Measurements from ENCODE around the gene PABPN1L.

Gene PABPN1L

GRCh38 chr16:88867581-88868246 lies 1.3 kb upstream of the PABPN1L start:
- DNase-seq: no peak

- no peak for DNase-seq
Measured at GRCh38 chr16:88865742-88866141, 718 bp downstream of the PABPN1L start.

- no peak for DNase-seq
Measured at GRCh38 chr16:88865310-88865709, 1.1 kb downstream of the PABPN1L start.

- no peak for DNase-seq
Measured at GRCh38 chr16:88864521-88864920, 1.9 kb downstream of the PABPN1L start.

GRCh38 chr16:88864099-88864498 lies 2.4 kb downstream of the PABPN1L start:
- no peak for DNase-seq

GRCh38 chr16:88863426-88863825 lies 3.0 kb downstream of the PABPN1L start:
- no peak for DNase-seq

- no peak for DNase-seq
Measured at GRCh38 chr16:88862968-88863367, 3.5 kb downstream of the PABPN1L start.

GRCh38 chr16:88861359-88861758 lies 5.1 kb downstream of the PABPN1L start:
- DNase-seq: no peak

GRCh38 chr16:88859381-88860091 lies 6.9 kb downstream of the PABPN1L start:
- DNase-seq: no peak

GRCh38 chr16:88857728-88858339 lies 8.6 kb downstream of the PABPN1L start:
- DNase-seq: peak; percentile 81

DNA sequence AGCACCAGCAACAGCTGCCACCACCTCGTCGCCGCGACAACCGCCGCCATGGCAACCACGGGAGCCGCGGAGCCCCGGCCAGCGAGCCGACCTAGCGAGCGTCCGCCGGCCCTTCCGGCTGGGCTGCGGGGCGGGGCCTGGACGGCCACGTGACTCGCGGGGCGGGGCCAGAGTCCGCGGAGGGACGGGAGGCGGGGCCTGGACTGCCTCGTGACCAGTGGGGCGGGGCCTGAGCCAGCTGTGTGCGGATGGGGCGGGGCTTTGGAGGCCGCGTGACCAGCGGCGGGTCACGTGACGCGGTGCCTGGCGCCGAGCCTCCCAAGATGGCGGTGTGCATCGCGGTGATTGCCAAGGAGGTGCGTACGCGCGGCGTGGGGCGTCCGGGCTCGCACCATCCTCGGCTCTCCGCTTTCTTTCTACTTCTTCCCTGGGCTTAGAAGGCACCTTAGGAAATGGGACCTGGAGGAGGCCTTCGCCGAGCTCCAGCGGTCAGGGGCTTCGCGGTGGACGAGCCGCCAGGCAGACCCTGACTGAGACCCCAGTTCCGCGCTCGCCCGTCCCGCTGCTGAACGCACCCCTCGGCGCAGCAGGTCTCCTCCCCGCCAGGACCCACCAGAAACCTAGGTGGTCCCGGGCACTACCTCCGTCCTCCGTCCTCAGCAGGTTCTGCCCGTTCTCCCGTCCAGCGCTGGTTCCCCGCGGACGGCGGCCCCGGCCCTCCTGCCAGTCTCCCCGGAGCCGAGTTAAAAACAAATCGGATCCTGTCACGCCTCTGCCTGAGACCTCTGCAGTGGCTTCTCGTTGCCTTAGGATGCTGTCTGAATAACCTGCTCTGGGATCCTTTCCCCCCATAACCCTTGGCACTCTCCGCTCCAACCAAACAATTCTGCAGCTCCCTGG lies 9.4 kb downstream of the PABPN1L start, which contains the start of the genes GALNS and TRAPPC2L:
Gene GALNS, minus strand, starts transcription at position 120 of the 900 bp plus-strand sequence. Its CDS starts 70 bp downstream, at position 50.
Gene TRAPPC2L, plus strand, starts transcription at position 300 of the 900 bp plus-strand sequence. Its CDS starts 24 bp downstream, at position 324.
- peak; percentile 86 for DNase-seq

DNA sequence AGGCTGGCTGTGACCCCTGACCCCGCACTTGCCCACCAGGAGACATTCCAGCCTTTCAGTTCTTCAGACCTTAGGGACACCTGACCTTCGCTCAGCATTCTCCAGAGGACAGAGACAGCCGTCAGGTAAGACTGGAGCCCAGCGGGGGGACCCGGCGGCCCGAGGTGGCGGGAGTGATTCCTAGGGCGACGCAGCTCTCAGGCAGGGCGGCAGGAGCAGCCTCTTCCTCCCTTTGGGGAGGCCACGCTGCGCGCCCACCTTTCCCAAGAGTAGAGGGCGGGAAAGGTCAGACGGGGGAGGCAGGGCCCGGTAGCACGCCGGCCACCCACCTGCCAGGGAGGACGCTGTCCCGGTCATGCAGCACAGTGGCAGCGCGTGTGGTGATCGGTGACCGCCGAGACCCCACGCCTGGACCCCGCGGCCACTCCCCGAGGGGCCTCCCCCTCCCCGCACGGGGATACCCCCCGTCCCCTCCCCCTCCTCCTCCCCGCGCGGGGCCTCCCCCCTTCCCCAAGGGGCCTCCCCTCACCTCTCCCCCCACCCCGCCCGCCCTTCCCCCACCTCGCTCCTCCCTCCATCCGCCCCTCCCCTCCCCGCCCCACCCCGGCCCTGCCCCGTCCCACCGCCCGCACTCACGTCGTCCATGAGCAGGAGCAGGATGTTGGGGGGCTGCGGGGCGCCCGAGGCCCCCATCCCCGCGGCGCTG lies 10.2 kb downstream of the PABPN1L start:
- DNase-seq: no peak

DNA sequence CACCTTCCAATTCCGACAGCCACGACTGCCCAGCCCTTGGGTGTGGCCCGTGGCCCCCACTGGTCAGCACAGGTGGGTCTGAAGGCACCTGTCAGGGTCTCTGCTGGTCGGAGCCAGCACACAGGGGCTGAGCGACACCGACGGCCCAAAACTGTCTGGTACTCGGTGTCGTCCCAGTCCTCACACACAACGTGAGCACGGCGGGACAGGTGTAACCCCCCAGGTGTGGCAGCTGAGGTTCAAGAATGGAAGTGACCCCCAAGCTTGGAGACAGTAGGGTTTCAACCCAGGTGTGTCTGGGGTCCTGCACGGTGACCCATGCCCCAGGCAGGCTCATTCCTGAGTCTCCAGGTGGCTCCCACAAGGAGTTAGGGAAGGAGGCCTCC lies 10.7 kb downstream of the PABPN1L start:
- no peak for DNase-seq

- no peak for DNase-seq
Measured at GRCh38 chr16:88855176-88855575, 11.3 kb downstream of the PABPN1L start.

- peak; percentile 40 for DNase-seq
Measured at GRCh38 chr16:88854306-88855111, 12.0 kb downstream of the PABPN1L start.

DNA sequence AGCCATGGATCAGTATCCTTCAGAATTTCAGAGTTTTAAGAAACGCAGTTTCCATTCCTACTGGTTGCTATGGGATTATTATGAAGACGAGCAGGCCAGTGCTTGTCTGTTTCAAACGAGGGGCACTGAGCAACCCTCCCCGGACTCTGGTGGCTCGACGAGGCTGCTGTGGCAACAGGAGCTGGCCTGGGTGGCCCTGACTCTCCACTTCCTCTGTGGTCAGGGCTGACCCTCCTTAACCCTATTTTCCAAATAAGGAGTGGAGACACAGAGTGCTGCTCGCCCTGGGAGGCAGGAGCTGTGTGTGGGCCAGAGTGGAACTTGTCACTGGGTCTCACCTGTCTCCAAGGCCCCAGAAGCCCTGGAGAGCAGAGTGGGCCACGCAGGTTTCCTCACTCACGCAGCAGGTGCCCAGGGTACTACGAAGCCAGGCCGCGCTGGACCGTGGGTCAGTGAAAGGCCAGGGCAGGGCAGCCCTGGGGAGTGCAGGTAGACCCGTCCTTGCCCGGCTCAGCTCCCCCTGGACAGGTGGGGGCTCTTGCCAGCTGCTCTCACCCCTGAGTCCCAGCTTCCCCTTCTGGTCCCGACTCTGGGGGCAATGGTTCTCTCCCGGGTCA lies 13.0 kb downstream of the PABPN1L start:
- peak; percentile 75 for DNase-seq

DNA sequence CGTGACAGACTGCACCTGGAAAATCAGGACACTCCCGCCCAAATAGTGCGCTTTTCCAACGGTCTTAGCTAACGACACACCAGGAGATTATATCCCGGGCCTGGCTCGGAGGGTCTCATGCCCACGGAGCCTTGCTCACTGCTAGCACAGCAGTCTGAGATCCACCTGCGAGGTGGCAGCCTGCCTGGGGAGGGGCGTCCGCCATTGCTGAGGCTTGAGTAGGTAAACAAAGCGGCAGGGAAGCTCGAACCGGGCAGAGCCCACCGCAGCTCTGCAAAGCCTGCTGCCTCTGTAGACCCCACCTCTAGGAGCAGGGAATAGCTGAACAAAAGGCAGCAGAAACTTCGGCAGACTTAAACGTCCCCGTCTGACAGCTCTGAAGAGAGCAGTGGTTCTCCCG lies 14.8 kb downstream of the PABPN1L start:
- DNase-seq: no peak

DNA sequence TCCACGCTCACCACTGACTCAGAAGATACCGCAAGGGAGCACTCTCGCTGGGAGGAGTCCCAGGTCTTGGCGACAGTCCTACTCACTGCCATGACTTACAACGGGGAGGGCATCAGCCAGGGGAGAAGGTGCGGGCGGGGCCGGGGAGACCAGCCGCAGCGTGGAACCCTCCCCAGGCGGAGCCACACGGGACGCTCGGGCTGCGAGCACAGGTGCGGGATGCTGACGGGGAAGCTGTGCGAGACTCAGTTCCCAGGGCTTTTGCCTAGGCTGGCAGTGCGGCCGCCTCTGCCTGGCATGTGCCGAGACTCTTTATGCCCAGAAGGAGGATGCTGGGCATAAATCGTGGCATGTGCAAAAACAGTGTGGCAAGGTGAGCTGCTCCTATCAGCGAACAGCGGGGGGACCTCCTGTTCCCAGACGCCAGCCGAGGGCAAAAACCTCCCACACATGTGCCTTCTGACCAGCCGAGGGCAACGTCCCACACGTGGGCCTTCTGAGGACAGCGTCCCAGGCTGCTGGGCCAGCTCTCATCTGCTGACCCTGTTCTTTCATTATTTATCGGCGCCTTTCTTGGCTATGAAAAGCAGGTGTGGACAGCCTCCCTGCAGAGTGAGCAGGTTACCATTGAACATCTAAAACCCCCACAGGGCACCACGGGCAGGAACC lies 15.8 kb downstream of the PABPN1L start:
- DNase-seq: no peak

DNA sequence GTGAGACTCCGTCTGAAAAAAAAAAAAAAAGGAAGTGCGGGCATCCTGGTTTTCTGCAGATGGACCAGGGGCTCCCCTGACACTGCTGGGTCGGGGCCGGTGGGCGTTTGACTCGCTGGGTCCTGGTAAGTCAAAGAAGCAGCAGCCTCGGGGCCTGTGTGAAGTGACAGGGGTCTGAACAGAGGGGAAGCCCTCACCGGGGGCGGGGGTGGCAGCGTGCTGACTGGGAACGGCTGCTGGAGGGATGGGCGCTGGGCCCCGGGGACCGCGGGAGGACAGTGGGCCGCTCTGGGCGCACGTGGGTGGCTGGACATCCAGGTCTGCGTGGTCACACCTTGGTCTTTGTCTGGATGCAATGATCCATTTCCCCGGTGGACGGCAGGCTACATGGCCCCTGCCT lies 17.9 kb downstream of the PABPN1L start:
- DNase-seq: no peak

GRCh38 chr16:88847654-88848053 lies 18.8 kb downstream of the PABPN1L start:
- DNase-seq: no peak
